Adrenal gland (tissue), 12 donors: ENCODE results near the gene ERGIC2. TPM values are rescaled to one million over a fixed set of nuclear protein-coding genes. Genes with fewer than 3 reads are reported as not detected.

Experiments
- DNase-seq, 7 donors: peaks; one replicate each; pipeline ENCODE4 v3.0.0-alpha.2; 2019 to 2020
- H3K27ac ChIP-seq, 5 donors: fragments of 200-600 bp; sonication (generic) in 4 of 5; 1 replicate in 3 of 5; 2 replicates in 2 of 5; pipeline versions ENCODE4 v1.5.1 to v1.8.0; 2016 to 2020; ENCODE audit warnings: mild to moderate bottlenecking in 1 of 5
- H3K27me3 ChIP-seq: fragments of 200-600 bp; 2 replicates; pipeline ENCODE4 v1.8.0; 2021
- H3K36me3 ChIP-seq, 2 donors: fragments of 200-600 bp; replicated peaks in 1 of 2; 1 replicate in 1 of 2; 2 replicates in 1 of 2; pipeline versions ENCODE4 v1.5.1 to v1.8.0; 2018 to 2022
- H3K4me1 ChIP-seq, 2 donors: fragments of 200-600 bp; replicated peaks in 1 of 2; 1 replicate in 1 of 2; 2 replicates in 1 of 2; pipeline versions ENCODE4 v1.5.1 to v1.8.0; 2018 to 2021
- H3K4me3 ChIP-seq, 4 donors: fragments of 200-600 bp; sonication (generic) in 3 of 4; one replicate each; pipeline ENCODE4 v1.5.1; 2016 to 2018
- H3K9me3 ChIP-seq, 3 donors: fragments of 200-600 bp; sonication (generic) in 1 of 3; replicated peaks in 1 of 3; 1 replicate in 2 of 3; 2 replicates in 1 of 3; pipeline versions ENCODE4 v1.5.1 to v1.8.0; 2016 to 2021
- CTCF ChIP-seq, 6 experiments: fragments of 450-650 bp in 4 of 6; fragments of 200-600 bp in 2 of 6; sonication (generic) in 1 of 6; IDR thresholded peaks; 1 replicate in 5 of 6; 2 replicates in 1 of 6; pipeline versions ENCODE4 v1.5.1 to v1.8.0; 2016 to 2021; ENCODE audit warnings: antibody characterized with exemption in 6 of 6, mild to moderate bottlenecking in 2 of 6, moderate library complexity in 1 of 6
- POLR2A ChIP-seq, 2 donors: fragments of 450-650 bp; IDR thresholded peaks; one replicate each; pipeline ENCODE4 v1.6.1; 2017; ENCODE audit warnings: antibody characterized with exemption in 2 of 2, mild to moderate bottlenecking in 2 of 2, moderate library complexity in 1 of 2
- WGBS, 4 donors: extraction: QIAGEN DNeasy Blood & Tissue Kit in 2 of 4; methylation state at CpG; one replicate each; pipeline versions ENCODE4 v1.1.5 to v1.1.7; 2013 to 2017; 5-methylcytosine and 5-hydroxymethylcytosine counted together
- intact Hi-C, 2 donors: fragments of 100-400 bp; cut with DNase I; formaldehyde crosslinking; loops; one replicate each; pipeline versions ENCODE4 v1.14.1 to v1.15.0; 2022 to 2023
- polyA plus RNA-seq, 3 donors: library from polyadenylated mRNA; stranded (reverse); fragments of 200-250 nt in 2 of 3; fragments of 350-450 nt in 1 of 3; fragmentation: Illumina TruSeq in 1 of 3; extraction: RNeasy Lipid Tissue Mini Kit (QIAGEN cat#74804) in 1 of 3; gene quantifications; one replicate each; pipeline ENCODE4 v1.2.3, GENCODE V29; 2013 to 2014
- total RNA-seq, 9 donors: library from RNA; depleted of rRNA in 4 of 9; stranded (reverse); fragments of >200 nt in 4 of 9; fragments of 120-200 nt in 1 of 9; fragmentation: NEBNext Ultra II Directional in 1 of 9; extraction: Animal tissue kit (Norgen Biotek cat#: 25700) in 1 of 9; gene quantifications; one replicate each; pipeline versions ENCODE4 v1.1.0 to v1.2.4, GENCODE V29; 2013 to 2023
- donor health status: healthy with polysubstance abuse.
- donor health status: Bipolar disorder and iron deficiency.
- donor health status: DM: yes; HTN: yes; CAD: no.
- donor health status: DM: no; HTN: no; CAD: no.
- donor health status: DM: no; HTN: no; CAD: no.
- donor health status: DM: yes; HTN: yes; CAD: no.

ERGIC2 gene
- total and polyA plus RNA-seq, 12 donors = 17.9 to 134 (median 60.7) TPM

- WGBS, 4 donors = 87 to 96% (median 94%) methylated on average over 4 of the region's 4 CpGs
- Histone ChIP-seq H3K27me3 (no peaks in the 10 kb centered on the region), H3K4me3 (no peak overlapping the region), H3K4me1 (no peaks in the 10 kb centered on the region), H3K9me3 (no peaks in the 10 kb centered on the region), H3K27ac (no peak overlapping the region), H3K36me3 (no peaks in the 10 kb centered on the region)
- no peak for TF ChIP-seq POLR2A (IDR thresholded peaks at IDR 0.05)
- no peak for TF ChIP-seq CTCF (IDR thresholded peaks at IDR 0.05)
- intact Hi-C loops = loop anchor here in 1 of 2 donors (10.0 kb wide), 1 partner anchor 236 kb away; no protein-coding TSS in a partner anchor
- DNase-seq = no peak
Measured at GRCh38 chr12:29310899-29311298, 70.1 kb downstream of the ERGIC2 start.

- no peaks in the 10 kb centered on the region for H3K27me3 ChIP-seq
- WGBS, 4 donors = 46 to 86% (median 68%) methylated on average over 4 of the region's 4 CpGs
- no peaks in the 10 kb centered on the region for H3K9me3 ChIP-seq
- H3K36me3 ChIP-seq = no peaks in the 10 kb centered on the region
- no peak overlapping the region for H3K27ac ChIP-seq
- no peak overlapping the region for H3K4me3 ChIP-seq
- no peak for DNase-seq
- TF ChIP-seq POLR2A (IDR thresholded peaks at IDR 0.05) (no peak), CTCF (IDR thresholded peaks at IDR 0.05) (peak in 4 of 6 experiments; percentile 27 to 47 (median 34))
- intact Hi-C loops = no loop called here
- H3K4me1 ChIP-seq = no peaks in the 10 kb centered on the region
Measured at GRCh38 chr12:29309320-29309902, 71.6 kb downstream of the ERGIC2 start.

GRCh38 chr12:29306682-29307081 is 74.3 kb downstream of the ERGIC2 start:
- H3K27me3 ChIP-seq = no peaks in the 10 kb centered on the region
- DNase-seq = no peak
- no peaks in the 10 kb centered on the region for H3K4me1 ChIP-seq
- no peaks in the 10 kb centered on the region for H3K9me3 ChIP-seq
- no peak for TF ChIP-seq POLR2A (IDR thresholded peaks at IDR 0.05)
- TF ChIP-seq CTCF (IDR thresholded peaks at IDR 0.05) = no peak
- WGBS, 4 donors = 72 to 81% (median 79%) methylated on average over 2 of the region's 2 CpGs
- H3K36me3 ChIP-seq = no peaks in the 10 kb centered on the region
- no peak overlapping the region for H3K4me3 ChIP-seq
- intact Hi-C loops = no loop called here
- no peak overlapping the region for H3K27ac ChIP-seq

GRCh38 chr12:29306266-29306665 is 74.7 kb downstream of the ERGIC2 start:
- intact Hi-C loops = no loop called here
- Histone ChIP-seq H3K4me3 (no peak overlapping the region), H3K9me3 (no peaks in the 10 kb centered on the region), H3K36me3 (no peaks in the 10 kb centered on the region), H3K27ac (no peak overlapping the region), H3K27me3 (no peaks in the 10 kb centered on the region), H3K4me1 (no peaks in the 10 kb centered on the region)
- 43 to 100% (median 71%) methylated on average over 2 of the region's 2 CpGs for WGBS, 4 donors
- TF ChIP-seq CTCF (IDR thresholded peaks at IDR 0.05) = no peak
- no peak for TF ChIP-seq POLR2A (IDR thresholded peaks at IDR 0.05)
- DNase-seq = no peak
